Measurements from ENCODE around the gene NME4.
"Not testable (repeated sequence)": the region's sequence is repeated elsewhere in the genome, so short reads cannot be mapped to it uniquely, and the experiment has no call there.

NME4 gene

DNA sequence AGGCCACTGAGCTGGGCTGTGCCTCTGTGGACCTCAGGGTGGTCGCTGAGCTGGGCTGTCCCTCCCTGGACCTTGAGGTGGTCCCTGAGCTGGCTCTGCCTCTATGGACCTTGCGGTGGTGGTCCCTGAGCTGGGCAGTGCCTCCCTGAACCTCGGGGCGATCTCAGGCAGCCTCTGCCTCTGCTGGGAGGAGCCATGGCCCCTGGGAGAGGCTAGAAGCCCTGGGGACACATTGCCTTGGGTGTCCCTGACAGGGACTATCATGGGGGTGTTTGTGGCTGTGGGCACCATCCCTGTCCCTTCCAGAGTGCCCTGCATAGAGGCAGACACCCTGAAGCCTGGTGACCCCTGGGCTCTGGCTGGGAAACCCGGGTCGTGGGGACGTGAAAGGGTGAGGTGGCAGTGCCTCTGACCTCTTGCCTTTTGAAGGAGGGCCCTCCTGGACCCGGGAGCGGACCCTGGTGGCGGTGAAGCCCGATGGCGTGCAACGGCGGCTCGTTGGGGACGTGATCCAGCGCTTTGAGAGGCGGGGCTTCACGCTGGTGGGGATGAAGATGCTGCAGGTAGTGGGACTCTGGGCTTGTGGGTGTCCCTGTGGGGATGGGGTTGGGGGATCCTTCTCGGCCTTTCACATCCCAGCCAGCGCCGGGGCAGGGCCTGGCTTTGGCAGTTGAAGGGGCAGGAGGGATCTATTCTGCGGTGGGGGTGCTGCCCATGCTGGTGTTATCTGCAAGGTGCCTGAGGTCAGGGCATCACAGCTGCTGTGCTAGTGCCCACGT, 1.8 kb downstream of the NME4 start:
- no peak for DNase-seq (ENCODE audit: low read depth)

GRCh38 chr16:399340-400019, 2.5 kb downstream of the NME4 start:
- DNase-seq (ENCODE audit: low read depth) = no peak

DNA sequence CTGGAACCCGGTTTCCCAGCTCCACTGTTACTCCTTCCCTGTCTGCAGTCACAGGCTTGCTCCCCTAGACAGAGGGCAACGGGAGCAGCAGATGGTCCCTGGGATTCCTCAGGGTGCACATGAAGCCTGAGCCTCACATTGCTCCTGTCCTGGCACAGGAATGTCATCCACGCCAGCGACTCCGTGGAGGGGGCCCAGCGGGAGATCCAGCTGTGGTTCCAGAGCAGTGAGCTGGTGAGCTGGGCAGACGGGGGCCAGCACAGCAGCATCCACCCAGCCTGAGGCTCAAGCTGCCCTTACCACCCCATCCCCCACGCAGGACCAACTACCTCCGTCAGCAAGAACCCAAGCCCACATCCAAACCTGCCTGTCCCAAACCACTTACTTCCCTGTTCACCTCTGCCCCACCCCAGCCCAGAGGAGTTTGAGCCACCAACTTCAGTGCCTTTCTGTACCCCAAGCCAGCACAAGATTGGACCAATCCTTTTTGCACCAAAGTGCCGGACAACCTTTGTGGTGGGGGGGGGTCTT, 3.1 kb downstream of the NME4 start:
- DNase-seq (ENCODE audit: low read depth) = no peak

DNA sequence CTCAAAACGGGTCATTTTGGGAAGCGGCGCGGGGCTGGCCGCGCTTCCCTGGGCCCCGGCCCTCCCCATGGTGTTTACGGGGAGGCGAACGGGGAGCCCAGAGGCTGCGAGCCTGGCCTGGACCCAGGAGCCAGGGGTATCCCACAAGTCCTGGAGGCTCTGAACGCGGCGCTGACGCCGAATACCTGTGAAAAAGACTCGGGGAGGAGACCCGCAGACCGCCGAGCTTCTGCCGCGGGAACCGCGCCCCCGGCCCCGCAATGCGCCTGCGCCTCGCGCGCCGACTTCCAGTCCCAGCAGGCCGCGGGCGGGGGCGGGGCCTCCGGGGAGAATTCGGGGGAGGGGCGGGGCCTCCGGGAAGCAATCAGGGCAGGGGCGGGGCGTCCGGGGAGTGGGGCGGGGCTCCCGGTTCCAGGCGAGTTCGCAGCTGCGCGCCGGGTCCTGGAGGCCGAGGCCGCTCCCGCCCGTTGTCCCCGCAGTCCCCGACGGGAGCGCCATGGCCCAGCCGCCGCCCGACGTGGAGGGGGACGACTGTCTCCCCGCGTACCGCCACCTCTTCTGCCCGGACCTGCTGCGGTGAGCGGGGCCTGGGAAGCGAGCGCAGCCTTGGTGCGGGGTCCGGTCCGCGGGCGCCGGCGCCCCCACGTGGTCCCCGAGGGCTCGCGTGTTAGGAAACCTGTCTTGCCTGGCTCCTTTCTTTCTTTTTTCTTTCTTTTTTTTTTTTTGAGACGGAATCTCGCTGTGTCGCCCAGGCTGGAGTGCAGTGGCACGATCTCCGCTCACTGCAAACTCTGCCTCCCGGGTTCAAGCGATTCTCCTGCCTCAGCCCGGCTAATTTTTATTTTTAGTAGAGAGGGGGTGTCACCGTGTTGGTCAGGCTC, 4.7 kb downstream of the NME4 start, which contains the start of gene DECR2:
Gene DECR2 (plus strand): TSS at position 418 of the 881 bp plus-strand sequence. CDS start 79 bp downstream, at position 497.
- DNase-seq (ENCODE audit: low read depth) = peak; percentile 86

DNA sequence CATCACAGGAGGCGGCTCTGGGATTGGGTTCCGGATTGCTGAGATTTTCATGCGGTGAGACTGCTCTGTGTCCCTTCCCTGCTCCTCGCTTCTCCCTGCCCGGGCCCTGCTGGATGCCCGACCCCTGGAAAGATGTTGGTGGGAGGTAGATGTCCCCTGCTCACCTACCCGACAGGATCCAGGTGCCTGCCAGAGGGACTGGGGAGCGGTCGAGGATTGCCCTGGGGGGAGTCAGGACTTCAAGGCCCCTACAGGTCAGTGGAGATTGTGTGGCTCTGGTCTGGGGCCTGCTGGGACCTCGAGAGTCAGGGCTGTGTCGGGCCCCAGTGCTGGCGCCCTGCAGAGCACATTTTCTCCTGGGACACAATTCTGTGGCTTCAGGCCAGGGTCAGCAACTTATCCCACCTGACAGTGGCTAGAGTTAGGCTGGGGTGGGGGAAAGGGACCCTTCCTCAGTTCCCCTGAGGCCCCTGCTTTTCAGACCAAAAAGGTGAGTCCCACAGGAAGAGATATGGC, 8.0 kb downstream of the NME4 start:
- no peak for DNase-seq (ENCODE audit: low read depth)

DNA sequence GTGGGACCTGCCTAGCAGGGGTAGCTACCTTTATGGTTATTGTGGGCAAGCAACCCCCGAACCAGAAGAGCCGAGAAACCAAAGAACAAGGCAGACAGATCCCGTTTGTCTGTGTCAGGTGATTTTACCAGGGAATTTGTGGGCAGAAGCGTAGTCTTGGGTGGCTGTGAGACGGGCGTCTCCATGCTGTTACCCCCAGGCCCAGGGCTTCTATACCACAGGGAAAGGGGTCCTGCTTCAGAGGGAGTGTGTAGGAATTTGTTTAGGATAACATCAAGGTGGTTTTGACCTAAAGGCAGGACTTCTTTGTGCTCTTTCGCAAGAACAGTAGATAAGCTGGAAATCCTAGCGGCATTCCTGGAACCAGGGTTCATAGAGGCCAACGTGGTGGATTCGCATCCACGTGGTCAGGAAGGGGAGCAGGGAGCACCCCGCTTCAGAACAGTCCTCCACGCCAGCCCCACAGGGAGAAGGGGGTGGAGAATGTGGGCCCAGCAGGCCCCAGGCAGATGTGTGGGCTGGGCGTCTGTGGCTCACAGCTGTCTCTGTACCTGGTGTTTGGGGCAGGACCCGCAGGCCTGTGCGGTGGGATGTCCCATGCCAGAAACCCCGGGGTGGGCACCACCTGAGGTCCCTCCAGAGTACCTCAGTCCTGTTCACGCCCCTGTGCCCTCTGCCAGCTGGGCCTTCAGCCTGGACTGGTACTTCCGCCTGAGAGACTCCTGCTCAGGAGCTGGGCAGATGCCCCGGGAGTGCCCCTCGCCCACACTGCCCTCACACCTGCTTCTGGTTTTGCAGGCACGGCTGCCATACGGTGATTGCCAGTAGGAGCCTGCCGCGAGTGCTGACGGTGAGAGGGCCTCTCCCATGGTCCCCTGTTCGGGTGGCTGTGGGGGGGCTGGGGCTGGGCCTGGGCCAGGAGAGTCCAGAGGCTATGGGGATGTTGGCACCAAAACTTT, 8.8 kb downstream of the NME4 start:
- no peak for DNase-seq (ENCODE audit: low read depth)

- DNase-seq (ENCODE audit: low read depth) = no peak
Measured at GRCh38 chr16:407253-407652, 10.3 kb downstream of the NME4 start.

DNA sequence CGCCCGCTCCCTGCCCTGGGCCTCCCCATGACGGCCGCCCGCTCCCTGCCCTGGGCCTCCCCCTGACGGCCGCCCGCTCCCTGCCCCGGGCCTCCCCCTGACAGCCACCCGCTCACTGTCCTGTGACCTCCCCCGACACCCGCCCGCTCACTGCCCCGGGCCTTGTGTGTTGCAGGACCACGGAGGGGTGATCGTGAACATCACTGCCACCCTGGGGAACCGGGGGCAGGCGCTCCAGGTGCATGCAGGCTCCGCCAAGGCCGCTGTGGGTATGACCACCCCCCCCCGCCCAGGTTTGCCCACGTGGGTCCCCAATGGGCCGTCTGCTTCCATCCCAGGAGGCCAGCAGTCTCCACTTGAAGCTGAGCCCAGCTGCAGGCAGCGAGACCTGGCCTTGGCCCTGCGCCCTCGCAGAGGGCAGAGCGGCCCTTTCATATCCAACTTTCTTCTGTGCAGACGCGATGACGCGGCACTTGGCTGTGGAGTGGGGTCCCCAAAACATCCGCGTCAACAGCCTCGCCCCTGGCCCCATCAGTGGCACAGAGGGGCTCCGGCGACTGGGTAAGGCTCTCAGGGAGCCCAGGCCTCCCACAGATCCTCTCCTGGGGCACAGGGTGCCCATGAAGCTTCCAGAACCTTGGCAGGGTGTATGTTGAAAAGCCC, 13.6 kb downstream of the NME4 start:
- no peak for DNase-seq (ENCODE audit: low read depth)

- no peak for DNase-seq (ENCODE audit: low read depth)
Measured at GRCh38 chr16:411576-412265, 14.7 kb downstream of the NME4 start.

DNA sequence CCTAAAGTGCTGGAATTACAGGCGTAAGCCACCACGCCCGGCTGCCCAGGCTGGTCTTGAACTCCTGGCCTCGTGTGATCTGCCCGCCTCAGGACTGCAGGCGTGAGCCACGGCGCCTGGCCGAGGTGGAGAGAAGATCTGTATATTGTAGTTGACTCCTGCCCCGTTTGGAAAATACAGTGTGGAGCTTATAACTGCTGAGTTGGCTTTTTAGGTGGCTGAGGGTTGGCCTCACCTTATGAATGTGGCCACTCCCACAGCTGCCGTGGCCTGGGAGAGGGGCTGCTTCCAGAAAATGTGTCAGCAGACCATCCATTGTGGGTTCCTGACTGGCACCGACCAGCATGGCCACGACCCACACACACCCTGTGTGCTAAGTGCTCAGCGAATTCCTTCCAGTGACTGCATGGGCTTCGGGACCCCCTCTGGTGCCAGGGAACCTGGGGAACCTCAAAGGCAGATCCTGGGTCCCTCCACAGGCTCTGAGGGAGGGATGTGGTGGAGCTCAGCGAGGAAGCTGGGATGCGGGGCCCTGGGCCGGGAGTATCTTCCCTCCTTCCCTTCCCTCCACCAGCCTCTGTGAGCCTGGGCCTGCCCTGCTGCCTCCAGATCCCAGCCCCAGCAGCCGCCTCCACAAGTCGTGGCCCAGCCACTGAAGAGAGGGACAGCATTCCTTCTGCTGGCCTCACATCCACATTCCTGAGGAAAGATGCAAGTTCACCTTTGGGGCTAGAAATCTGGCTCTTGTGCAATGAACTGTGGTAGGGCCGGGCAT, 17.6 kb downstream of the NME4 start:
- no peak for DNase-seq (ENCODE audit: low read depth)

DNA sequence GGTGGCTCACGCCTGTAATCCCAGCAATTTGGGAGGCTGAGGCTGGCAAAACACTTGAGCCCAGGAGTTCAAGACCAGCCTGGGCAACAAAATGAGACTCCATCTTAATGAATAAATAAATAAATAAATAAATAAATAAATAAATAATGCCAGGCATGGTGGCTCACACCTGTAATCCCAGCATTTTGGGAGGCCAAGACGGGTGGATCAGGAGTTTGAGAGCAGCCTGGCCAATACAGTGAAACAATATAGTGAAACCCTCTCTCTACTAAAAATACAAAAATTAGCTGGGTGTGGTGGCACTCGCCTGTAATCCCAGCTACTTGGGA, 18.1 kb downstream of the NME4 start:
- DNase-seq (ENCODE audit: low read depth) = not testable (repeated sequence)

DNA sequence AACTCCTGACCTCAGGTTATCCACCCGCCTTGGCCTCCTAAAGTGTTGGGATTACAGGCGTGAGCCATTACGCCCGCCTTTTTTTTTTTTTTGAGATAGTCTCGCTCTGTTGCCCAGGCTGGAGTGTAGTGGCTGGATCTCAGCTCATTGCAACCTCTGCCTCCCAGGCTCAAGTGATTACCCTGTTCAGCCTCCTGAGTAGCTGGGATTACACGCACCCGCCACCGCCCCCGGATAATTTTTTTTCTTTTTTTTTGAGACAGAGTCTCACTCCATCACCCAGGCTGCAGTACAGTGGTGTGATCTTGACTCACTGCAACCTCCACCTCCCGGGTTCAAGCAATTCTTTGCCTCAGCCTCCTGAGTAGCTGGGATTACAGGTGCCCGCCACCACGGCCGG, 25.2 kb downstream of the NME4 start:
- DNase-seq (ENCODE audit: low read depth) = not testable (repeated sequence)

DNA sequence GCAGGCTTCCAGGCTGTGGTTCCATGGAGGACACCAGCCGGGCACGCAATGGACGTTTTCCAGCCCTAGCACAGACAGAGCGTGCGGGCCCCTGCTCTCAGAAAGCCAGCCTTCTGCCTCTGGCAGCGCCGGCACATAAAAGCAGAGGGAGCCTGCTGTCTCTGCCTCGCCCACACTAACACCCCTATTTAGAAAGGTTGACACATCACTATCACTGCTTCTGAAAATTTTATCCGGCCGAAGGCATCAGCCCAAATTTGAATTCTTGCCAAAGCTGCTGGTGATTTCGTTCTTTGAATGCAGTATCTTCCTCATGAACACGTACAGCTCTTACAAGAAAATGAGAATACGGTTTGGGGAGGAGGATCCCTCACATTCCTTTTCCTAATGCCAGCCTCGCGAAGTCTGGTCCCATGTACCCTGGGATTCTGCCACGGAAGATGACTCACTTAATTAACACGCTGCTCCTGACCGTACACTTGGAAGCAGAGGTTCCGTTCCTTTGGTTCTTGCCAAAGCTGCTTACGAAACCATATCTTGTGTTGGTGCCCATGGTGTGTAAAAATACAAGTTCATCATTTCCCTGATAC, 27.1 kb downstream of the NME4 start:
- peak; percentile 92 for DNase-seq (ENCODE audit: low read depth)

DNA sequence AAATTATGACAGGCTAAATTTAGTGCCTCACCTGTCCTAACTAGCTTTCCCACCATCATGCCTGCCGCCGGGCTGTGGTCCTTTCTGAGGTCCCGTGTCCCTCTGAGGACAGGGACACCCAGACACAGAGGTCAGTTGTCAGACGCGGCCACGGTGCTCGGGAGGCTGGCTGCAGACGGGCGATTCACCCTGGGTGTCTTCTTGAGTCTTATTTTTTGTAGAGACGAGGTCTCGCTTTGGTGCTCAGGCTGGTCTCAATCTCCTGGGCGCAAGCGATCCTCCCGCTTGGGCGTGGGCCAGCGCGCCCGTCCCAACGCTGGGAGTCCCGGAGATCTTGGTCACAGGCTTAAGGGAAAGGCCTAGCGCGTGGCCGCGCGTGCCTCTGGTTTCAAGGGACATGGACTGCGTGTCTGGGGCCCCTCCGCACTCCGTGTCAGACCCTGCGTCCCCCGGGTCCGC, 27.7 kb downstream of the NME4 start:
- peak; percentile 51 for DNase-seq (ENCODE audit: low read depth)

GRCh38 chr16:425082-425718, 28.2 kb downstream of the NME4 start, which contains the start of gene RAB11FIP3:
Gene RAB11FIP3, plus strand, starts transcription at chr16:425649. Its CDS starts 358 bp downstream, at chr16:426007.
- DNase-seq (ENCODE audit: low read depth) = peak; percentile 81

GRCh38 chr16:425740-426114, 28.7 kb downstream of the NME4 start:
- no peak for DNase-seq (ENCODE audit: low read depth)

DNA sequence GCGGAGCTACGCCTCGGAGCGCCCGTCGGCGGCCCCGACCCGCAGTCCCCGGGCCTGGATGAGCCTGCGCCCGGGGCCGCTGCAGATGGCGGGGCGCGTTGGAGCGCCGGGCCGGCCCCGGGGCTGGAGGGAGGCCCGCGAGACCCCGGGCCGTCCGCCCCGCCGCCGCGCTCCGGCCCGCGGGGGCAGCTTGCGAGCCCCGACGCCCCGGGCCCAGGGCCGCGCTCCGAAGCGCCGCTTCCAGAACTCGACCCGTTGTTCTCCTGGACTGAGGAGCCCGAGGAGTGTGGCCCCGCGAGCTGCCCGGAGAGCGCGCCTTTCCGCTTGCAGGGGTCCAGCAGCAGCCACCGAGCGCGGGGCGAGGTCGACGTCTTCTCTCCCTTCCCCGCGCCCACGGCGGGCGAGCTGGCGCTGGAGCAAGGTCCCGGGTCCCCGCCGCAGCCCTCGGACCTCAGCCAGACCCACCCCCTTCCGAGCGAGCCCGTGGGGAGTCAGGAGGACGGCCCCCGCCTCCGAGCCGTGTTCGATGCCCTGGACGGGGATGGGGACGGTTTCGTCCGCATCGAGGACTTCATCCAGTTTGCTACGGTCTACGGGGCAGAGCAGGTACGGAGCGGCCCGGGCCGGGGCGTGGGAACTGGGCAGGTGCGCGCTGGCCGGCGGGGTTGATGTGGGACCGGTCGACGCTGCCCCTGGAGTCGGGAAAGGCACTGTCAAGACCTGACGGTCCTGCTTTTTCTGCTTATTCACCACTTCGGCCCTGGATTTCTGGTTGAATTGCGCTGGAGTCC, 29.3 kb downstream of the NME4 start:
- DNase-seq (ENCODE audit: low read depth) = peak; percentile 38

Measured in ELR (cell line).